GM19463 (cell line): ENCODE measurements around the gene OLR1.

Source experiments
- ATAC-seq: cut with Tn5 transposase; IDR thresholded peaks from one replicate; pipeline ENCODE4 v1.9.1; 2021; ENCODE audit warnings: mild to moderate bottlenecking, moderate library complexity; ENCODE audit not compliant: unreplicated experiment

OLR1 gene

DNA sequence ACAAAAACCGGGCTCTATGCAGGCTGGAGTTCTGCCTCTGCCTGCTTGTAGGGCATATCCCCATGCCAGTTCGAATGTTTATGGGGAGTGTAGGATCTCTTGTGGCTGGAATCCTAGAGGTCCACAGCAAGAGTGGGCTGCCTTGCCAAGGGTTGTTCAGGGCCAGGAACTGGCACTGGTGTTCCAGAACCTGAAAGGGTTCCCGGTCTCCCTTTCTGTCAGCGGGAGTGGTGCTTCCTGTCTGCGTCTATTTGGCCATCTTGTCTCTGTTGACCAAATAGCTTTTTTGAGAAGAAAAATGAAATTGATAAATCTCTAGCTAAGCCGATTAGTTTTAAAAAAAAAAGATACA, 17.8 kb downstream of the OLR1 start:
- no peak for ATAC-seq

DNA sequence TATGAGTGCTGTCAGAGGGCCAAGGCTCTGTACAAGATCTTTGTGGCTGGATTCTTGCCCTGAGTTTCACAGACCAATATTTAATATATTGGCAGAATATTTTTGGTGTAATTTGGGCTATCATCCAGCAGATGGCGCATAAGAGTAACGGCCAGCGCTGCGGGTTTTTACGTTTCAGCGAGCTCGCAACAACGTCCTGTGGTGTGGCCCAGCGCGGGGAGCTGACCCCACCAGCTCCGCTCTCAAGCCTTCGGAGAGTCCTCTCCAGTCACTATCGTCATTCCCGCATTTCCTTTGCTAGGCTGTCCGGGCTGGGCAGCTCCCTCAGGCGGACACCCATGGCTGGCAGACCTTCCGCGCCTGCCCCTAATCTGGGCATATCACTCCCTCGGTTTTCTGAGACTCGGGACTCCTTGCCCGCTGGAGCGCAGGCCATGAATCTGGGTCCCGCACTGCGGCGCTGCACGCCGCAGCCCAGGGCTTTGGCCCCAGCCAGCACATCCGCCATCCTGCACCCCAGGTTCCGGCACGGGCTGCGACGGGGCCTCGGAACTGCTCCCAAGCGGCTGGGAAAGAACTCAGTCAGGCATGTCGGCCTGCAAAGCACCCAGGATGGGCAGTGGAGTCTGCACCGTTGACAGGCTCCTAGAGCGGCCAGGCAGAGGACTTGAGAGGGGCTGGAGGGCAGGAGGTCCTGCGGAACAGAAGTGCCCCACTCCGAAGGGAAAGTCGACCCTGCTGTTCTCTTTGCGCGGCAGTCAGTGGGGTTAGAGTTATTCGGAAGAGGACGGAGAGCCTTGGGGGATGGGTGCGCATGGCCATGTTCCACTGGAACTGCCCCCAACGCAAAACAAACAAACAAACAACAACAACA, 18.4 kb downstream of the OLR1 start:
- ATAC-seq = no peak

DNA sequence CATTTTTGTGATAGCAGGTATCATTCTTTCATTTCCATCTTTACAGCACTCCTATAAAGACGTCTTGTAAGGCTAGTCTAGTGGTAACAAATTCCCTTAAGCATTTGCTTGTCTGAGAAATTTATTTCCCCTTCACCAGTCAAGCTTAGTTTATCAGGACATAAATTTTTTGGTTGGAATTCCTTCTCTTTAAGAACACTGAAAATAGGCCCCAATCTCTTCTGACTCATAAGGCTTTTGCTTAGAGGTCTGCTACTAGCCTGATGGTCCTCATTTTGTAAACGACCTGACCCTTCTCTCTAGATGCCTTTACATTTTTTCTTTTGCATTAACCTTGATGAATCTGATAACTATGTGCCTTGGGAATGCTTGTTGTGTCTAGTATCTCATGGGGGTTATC, 20.3 kb downstream of the OLR1 start:
- ATAC-seq = no peak

DNA sequence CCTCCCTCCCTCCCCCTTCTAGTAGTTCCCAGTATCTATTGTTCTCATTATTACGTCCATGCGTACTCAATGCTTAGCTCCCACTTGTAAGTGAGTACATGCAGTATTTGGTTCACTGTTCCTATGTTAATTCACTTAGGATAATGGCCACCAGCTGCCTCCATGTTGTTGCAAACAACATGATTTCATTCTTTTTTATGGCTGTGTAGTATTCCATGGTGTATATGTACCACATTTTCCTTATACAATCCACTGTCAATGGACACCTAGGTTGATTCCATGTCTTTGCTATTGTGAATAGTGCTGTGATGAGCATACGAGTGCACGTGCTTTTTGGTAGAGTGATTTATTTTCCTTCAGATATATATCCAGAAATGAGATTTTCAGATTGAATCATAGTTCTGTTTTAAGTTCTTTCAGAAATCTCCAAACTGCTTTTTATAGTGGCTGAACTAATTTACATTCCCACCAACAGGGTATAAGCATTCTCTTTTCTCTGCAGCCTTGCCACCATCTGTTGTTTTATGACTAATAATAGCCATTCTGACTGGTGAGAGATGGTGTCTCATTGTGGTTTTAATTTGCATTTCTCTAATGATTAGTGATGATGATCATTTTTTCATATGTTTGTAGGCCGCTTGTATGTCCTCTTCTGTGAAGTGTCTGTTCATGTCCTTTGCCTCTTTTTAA, 24.1 kb downstream of the OLR1 start:
- ATAC-seq = peak; percentile 81

DNA sequence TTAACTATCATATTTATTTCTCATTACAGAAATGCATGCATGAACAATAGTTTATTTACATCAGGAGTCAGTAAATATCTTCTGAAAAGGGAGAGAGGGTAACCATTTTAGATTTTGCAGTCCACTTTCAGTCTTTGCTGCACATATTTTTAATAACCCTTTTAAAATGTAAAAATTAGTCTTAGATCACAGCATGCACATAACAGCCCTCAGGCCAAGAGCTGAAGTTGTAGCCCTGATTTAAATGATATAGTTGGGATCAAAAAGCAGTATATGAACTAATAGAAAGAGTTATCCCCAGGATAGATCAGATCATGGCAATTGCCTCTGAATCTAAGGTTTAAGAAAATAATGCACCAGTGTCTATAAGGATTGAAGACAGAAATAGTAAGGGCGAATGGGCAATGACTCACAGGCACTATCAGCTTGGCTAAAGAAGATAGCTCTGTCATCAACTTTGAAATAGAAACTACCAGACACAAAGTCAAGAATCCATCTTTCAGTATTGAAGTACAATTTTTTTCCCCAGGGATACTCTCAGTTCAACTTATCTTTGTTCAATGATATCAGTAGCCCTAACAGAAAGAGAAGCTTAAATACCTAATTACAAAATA, 28.8 kb downstream of the OLR1 start:
- ATAC-seq = no peak

DNA sequence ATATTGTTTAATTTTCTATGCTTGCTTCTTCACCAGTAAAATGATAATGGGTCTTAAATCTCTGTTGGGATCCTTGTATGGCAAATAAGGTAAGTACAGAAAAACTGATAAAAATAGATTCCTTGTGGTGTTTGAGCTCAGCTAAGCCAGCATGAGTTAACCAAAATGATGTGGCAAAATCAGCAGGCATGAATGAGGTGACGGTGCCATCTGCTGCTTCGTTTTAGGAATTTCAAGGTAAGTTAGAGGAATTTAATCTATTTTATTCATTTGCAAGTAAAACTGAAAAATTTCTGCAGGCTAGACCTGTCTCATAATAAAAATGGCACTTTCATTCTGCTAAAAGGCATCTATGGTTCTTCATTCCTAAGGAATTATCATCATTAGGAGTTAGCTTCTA, 31.9 kb downstream of the OLR1 start:
- ATAC-seq = no peak

DNA sequence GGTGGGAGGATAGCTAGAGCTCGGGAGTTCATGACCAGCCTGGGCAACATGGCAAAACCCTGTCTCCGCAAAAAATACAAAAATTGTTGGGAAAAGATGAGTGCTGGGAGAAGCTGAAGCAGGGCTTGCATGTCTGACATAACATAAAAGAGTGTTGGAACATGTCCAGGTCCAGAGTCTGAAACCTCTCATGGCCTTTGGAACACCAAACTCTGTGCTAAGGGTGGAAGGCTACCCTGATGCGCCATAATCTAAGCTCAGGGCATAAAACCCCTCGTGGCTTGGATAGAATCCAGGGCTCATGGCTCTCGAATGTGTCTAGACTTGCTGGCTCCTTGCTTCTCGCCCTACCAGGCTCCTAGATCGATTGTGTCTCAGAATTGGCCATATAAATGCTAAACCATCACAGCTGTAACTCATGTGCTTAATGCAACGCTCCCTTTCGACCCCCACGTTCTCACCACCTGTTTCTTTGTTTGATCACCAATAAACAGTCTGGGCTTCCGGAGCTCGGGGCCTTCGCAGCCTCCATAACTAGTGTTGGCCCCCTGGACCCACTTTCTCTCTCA, 35.2 kb downstream of the OLR1 start:
- ATAC-seq = no peak

DNA sequence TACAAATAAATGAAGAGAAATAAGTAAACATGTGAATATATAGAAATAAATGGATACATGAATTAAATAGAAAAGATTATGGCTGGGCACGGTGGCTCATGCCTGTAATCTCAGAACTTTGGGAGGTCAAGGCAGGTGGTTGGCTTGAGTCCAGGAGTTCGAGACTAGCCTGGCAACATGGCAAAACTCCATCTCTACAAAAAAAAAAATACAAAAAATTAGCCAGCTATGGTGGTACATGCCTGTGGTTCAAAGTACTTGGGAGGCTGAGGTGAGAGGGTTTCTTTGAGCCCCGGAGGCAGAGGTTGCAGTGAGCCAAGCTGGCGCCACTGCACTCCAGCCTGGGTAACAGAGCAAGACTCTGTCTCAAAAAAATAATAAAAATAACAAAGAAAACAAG, 36.8 kb downstream of the OLR1 start:
- ATAC-seq = no peak

DNA sequence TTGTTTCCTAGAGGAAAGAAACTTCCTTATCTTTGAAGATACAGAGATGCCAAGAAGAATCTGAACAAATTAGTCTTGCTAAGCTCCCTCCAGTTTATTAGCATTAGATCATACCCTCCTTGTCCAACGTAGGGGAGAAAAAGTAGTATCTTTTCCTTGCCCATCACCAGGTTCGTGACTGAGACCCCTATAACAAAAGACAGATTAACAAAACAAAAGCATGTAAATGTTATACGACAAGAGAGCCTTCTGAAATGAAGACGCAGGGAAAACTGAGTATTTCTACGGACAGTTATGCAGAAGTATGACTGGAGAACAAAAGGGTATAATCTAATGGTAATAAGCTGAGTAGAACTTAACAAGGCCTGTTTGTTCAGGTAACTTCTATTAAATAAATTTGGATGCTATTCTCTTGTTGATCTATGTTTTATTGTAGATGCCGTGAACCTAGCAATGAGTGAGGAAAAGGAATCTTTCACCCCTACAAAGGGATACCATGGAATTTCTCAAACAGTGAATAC, 39.0 kb downstream of the OLR1 start:
- no peak for ATAC-seq

DNA sequence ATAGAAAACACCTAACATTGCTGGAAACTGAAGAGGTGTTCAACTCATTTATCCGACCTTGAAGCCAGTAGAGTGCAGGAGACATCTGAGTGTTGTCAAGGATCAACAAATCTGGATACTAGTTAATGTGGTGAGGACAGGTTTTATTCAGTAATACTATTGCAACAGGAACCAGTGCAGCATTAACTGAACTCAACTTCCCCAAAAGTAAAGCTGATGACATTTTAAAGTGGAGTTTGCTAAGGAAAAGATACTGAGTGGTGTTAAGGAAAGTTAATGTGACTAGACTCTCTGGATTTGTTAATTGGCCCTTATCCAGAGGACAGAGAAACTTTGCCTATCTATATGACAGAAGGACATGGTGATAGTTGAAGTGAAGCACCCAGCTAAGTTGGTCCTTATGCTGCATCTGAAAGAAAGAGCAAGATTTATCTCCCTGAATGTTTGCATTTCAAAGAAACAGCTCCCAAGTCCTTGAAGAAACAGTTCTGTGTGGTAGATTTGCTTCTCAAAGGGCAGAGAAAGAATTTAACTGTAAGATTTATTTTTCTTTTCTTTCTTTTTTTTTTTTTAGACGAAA, 40.7 kb downstream of the OLR1 start:
- no peak for ATAC-seq

DNA sequence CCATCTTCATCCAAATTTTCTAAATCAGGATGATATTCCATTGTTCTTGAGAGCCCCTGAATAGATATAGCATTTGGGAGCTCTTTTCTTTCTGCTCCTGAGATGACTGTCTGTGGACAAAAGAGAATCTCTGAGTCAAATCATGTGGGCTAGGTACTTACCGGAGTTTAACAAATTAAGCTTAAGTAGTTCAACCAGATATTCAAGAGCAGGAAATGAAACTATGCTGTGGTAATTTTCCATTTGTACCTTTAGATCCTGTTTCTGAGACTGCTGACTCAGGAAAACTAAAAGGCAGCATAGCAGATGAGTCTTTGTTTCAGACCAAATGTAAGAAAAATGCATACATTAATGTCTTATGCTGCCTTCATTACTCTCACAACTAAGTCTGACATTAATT, 41.9 kb downstream of the OLR1 start, which contains the start of gene CLEC7A:
Gene CLEC7A, minus strand, starts transcription at position 158 of the 400 bp plus-strand sequence. Its CDS starts 117 bp downstream, at position 41.
- peak; percentile 95 for ATAC-seq

DNA sequence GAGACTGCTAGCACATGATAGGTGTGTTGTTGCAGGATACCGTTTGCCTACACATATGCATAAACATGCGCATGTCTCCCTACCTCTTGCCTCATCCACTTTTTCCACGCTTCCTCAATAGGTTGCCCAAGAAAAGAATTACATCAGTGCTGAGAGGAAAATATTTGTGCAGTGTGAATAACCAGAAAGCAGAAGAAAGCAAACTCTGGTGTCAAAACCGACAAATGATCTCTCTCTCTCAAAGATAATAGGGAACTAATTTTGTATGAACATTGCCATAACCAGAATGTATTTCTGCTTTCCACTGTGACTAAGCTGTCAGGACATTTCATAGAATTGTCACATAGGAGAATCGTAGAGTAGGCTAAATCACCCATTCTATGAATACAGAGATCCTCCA, 43.2 kb downstream of the OLR1 start:
- ATAC-seq = no peak

DNA sequence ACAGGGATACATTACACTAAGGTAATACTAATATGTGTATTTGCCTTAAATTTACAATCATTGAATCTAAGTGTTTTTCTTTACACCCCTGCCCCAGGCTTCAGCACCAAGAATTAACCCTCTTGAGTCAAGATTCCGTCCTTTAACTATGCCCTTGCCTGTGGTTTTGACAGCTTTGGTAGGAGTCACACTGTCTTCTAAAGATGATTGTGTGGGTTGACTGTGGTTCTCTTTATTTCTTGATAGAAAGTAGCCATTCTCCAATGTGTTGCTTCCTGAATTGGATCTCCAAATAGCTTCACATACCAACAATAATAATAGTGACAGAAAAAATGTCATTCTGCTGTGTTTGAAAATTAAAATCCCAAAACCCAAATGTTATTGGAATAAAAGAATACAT, 45.5 kb downstream of the OLR1 start:
- ATAC-seq = no peak

DNA sequence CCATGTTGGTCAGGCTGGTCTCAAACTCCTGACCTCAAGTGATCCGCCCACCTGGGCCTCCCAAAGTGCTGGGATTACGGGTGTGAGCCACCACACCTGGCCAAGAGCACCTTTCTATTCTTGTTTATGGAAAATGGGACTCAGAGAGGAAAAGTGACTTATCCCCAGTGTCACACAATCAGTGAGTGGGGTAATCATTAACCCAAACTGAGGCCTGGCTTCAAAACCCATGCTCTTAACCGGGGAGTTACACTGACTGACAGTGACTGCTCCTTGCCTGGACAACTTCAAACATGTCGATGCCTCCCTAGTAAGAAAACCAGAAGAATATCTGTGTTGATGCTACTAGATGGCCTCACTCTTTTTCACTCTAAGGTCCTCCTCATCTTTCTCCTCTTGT, 49.2 kb downstream of the OLR1 start:
- ATAC-seq = no peak

DNA sequence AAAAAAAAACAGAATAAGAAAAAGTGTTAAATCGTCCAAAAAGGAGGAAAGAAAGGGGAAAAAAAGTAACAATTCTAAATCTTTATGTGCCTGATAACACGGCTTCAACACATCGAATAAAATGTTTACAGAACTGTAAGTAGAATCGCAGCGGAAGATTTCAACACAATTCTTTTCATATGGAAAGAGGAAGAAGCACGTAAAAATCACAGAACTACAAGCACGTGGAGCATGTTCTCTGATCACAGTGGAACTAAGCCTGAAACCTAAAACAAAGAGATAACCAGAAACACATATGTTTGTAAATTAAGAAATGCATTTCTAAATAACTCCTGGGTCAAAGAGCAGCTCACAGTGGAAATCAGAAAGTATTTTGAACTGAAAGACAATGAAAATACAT, 50.7 kb downstream of the OLR1 start:
- ATAC-seq = no peak

DNA sequence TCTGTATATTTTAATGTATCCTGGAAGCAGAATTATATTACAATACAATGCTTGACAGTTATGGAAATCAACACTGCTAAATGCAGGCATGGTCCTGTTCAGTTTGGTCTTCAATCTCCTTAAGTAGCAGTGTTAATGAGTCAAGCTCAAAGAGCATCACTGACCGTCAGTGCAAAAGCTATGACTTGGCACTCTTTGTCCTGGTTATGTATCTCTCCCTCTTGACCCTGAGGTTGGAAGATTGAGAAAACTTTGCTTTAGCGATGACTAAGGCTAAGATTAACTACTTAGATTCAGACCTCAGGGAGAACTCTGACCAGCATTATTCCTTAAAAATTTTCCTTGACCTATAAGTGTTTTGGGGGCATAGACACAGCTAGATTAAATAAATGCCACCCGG, 52.9 kb downstream of the OLR1 start:
- ATAC-seq = no peak

DNA sequence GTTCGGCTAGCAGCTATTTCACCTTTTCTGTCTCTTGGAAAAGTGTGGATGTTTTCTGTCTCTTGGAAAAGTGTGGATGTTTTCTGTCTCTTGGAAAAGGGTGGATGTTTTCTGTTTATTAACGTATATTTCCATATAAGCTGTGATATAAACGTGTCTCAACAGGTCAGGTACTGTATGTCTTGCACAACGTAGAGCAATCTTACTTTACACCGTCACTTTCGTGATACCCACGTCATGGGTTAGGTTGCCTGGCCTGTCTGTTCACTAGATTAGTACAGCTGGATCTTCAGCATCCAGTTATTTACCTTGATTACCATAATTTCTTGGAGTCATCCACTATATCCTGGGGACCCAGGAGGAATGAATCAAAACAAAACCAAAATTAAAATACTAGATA, 56.0 kb downstream of the OLR1 start:
- no peak for ATAC-seq

DNA sequence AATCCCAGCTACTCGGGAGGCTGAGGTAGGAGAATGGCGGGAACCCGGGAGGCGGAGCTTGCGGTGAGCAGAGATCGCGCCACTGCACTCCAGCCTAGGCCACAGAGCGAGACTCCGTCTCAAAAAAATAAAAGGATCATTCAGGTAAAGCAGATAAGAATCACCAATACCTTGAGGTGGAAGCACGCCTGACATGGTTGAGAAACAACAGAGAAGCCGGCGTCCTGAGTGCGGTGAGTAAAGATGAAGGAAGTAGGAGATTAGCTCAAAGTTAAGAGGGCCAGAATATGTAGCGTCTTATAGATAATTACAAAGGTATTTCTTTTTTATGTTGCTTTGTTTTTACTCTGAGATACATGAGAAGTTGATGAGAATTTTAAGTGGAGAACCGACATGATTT, 56.6 kb downstream of the OLR1 start:
- ATAC-seq = no peak

DNA sequence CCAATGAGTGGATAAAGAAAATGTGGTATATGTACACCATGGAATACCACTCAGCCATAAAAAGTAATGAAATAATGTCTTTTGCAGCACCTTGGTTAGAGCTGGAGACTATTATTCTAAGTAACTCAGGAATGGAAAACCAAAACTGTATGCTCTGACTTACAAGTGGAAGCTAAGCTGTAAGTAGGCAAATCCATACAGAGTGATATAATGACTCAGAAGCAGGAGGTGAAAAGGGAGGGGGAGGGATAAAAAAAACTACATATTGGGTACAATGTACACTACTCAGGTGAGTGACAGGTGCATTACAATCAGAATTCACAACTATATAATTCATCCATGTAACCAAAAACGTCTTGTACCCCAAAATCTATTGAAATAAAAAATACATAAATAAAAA, 58.0 kb downstream of the OLR1 start:
- no peak for ATAC-seq

DNA sequence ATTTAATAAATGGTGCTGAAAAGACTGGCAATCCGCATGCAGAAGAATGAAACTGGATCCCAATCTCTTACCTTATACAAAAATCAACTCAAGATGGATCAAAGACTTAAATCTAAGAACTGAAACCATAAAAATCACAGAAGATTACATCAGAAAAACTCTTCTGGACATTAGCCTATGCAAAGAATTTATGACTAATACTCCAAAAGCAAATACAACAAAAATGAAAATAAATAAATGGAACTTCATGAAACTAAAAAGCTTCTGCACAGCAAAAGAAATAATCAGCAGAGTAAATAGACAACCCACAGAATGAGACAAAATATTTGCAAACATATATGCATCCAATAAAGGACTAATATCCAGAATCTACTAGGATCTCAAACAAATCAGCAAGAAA, 58.9 kb downstream of the OLR1 start:
- ATAC-seq = no peak

DNA sequence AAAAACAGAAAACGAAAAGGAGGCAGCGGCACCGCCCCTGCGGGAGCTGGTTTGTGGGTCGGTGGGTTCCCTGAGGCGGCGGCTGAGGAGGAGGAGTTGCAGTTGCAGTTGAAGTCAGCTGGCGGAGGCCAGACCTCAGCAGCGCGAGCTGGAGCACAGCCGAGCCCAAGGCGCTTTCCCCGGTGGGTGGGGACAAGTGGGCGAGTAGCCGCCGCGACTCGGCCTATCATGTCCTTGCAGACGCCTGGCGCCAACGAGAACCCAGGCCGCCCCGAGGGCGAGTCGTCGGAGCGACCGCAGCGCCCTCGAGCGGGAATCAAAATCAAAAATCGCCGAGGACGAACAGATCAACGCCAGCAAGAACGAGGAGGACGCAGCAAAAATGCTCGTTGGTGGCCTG, 60.5 kb downstream of the OLR1 start:
- no peak for ATAC-seq
